B cell (primary cell): ENCODE results near the gene MTERF1. TPM values are rescaled to one million over a fixed set of nuclear protein-coding genes. Genes with fewer than 3 reads are reported as not detected.

Experiments
- ATAC-seq: fragments of 200-7000 bp; cut with Tn5 transposase; one replicate; pipeline ENCODE4 v1.10.0; 2021; ENCODE audit warnings: low read depth, mild to moderate bottlenecking, moderate number of reproducible peaks, moderate library complexity
- CTCF ChIA-PET: fragments of 350-600 bp; sonication (Branson Sonifier 250); formaldehyde crosslinking; loops from one replicate; lab custom pipeline; 2021; ENCODE audit warnings: antibody characterized with exemption, inconsistent platforms; lab: Charles Lee
- POLR2A ChIA-PET: fragments of 350-600 bp; sonication (Branson Sonifier 250); formaldehyde crosslinking; loops from one replicate; lab custom pipeline; 2021; ENCODE audit warnings: antibody characterized with exemption; lab: Charles Lee
- DNase-seq: peaks from one replicate; pipeline ENCODE4 v3.0.0; 2013
- H2AFZ ChIP-seq: 2 replicates; pipeline ENCODE4 v1.6.1; 2012; ENCODE audit warnings: mild to moderate bottlenecking, low read depth, low read length; ENCODE audit not compliant: insufficient read depth, poor library complexity, severe bottlenecking
- H3K27ac ChIP-seq, 2 donors: 1 replicate in 1 of 2; 2 replicates in 1 of 2; pipeline ENCODE4 v1.5.1; 2012 to 2013; ENCODE audit warnings: low read length in 2 of 2, mild to moderate bottlenecking in 2 of 2, moderate library complexity in 1 of 2
- H3K27me3 ChIP-seq, 4 experiments: fragments of 200-600 bp in 1 of 4; sonication (generic) in 1 of 4; replicated peaks in 1 of 4; 1 replicate in 2 of 4; 2 replicates in 2 of 4; pipeline versions ENCODE4 v1.6.1 to v1.7.0; 2013 to 2016; ENCODE audit warnings: low read length in 3 of 4, mild to moderate bottlenecking in 2 of 4, mixed read lengths in 1 of 4, moderate library complexity in 1 of 4; ENCODE audit not compliant: insufficient read depth in 4 of 4, control insufficient read depth in 3 of 4; ENCODE audit errors: control extremely low read depth in 1 of 4
- H3K36me3 ChIP-seq, 2 experiments: replicated peaks in 1 of 2; 1 replicate in 1 of 2; 2 replicates in 1 of 2; pipeline versions ENCODE4 v1.6.1 to v1.7.1; 2013; ENCODE audit warnings: low read length in 1 of 2; ENCODE audit not compliant: insufficient read depth in 2 of 2, control insufficient read depth in 1 of 2; ENCODE audit errors: control extremely low read depth in 1 of 2, extremely low read depth in 1 of 2
- H3K4me1 ChIP-seq, 2 donors: fragments of 200-600 bp in 1 of 2; sonication (generic) in 1 of 2; 1 replicate in 1 of 2; 2 replicates in 1 of 2; pipeline versions ENCODE4 v1.5.1 to v1.6.1; 2013 to 2017; ENCODE audit warnings: low read length in 2 of 2; ENCODE audit not compliant: control insufficient read depth in 2 of 2, insufficient read depth in 2 of 2
- H3K4me2 ChIP-seq: replicated peaks from 2 replicates; pipeline ENCODE3; 2012; ENCODE audit warnings: mild to moderate bottlenecking, low read depth, low read length; ENCODE audit not compliant: poor library complexity, severe bottlenecking
- H3K4me3 ChIP-seq, 5 experiments: fragments of 200-600 bp in 1 of 5; sonication (generic) in 1 of 5; 1 replicate in 3 of 5; 2 replicates in 2 of 5; pipeline versions ENCODE4 v1.5.1 to v1.7.0; 2011 to 2016; ENCODE audit warnings: low read length in 4 of 5, mild to moderate bottlenecking in 4 of 5, low read depth in 2 of 5, control low read depth in 1 of 5, moderate library complexity in 1 of 5; ENCODE audit not compliant: insufficient read depth in 1 of 5; ENCODE audit errors: control extremely low read depth in 1 of 5, extremely low read depth in 1 of 5
- H3K79me2 ChIP-seq: fragments of 200-600 bp; sonication (generic); one replicate; pipeline ENCODE4 v1.6.0; 2016; ENCODE audit warnings: low read length; ENCODE audit not compliant: control insufficient read depth, insufficient read depth
- H3K9ac ChIP-seq: fragments of 200-600 bp; sonication (generic); 2 replicates; pipeline ENCODE4 v1.6.1; 2017; ENCODE audit warnings: mild to moderate bottlenecking, low read length, moderate library complexity
- H3K9me3 ChIP-seq, 3 donors: one replicate each; pipeline versions ENCODE4 v1.6.1 to v1.7.1; 2013; ENCODE audit warnings: low read length in 2 of 3; ENCODE audit not compliant: control insufficient read depth in 2 of 3, insufficient read depth in 1 of 3; ENCODE audit errors: control extremely low read depth in 1 of 3
- H4K20me1 ChIP-seq: 2 replicates; pipeline ENCODE4 v1.6.0; 2012; ENCODE audit warnings: mild to moderate bottlenecking, low read length; ENCODE audit not compliant: insufficient read depth, control insufficient read depth, poor library complexity, severe bottlenecking
- H3K27ac Mint-ChIP-seq: one replicate; pipeline ENCODE4 v1.8.0; 2021; ENCODE audit warnings: mixed read lengths
- H3K27me3 Mint-ChIP-seq: one replicate; pipeline ENCODE4 v1.8.0; 2021; ENCODE audit warnings: mixed read lengths
- H3K4me1 Mint-ChIP-seq: one replicate; pipeline ENCODE4 v1.8.0; 2021; ENCODE audit warnings: mixed read lengths
- H3K4me3 Mint-ChIP-seq: one replicate; pipeline ENCODE4 v1.8.0; 2021; ENCODE audit warnings: mixed read lengths
- H3K9me3 Mint-ChIP-seq: one replicate; pipeline ENCODE4 v1.8.0; 2022; ENCODE audit warnings: mixed read lengths; ENCODE audit not compliant: insufficient read depth
- CTCF ChIP-seq: fragments of 200-600 bp; IDR thresholded peaks from one replicate; pipeline ENCODE4 v1.8.0; 2022; ENCODE audit warnings: antibody characterized with exemption, mild to moderate bottlenecking
- EZH2 ChIP-seq: IDR thresholded peaks from 2 replicates; pipeline ENCODE4 v1.6.1; 2012; ENCODE audit warnings: borderline replicate concordance, low read depth, mild to moderate bottlenecking, moderate library complexity, low read length; ENCODE audit not compliant: insufficient read depth, poor library complexity, severe bottlenecking
- WGBS: methylation state at CpG from one replicate; pipeline ENCODE4 v1.1.5; 2013; ENCODE audit warnings: missing lambda C conversion rate; ENCODE audit not compliant: insufficient coverage; 5-methylcytosine and 5-hydroxymethylcytosine counted together
- intact Hi-C: fragments of 100-400 bp; cut with micrococcal nuclease; formaldehyde crosslinking; loops from one replicate; pipeline ENCODE4 v1.10.0; 2022
- polyA plus RNA-seq: library from polyadenylated mRNA; depleted of rRNA; stranded (reverse); fragments of >200 nt; gene quantifications from 2 replicates; pipeline ENCODE4 v1.2.3, GENCODE V29; 2012
- total RNA-seq, 2 donors: library from RNA; stranded (reverse); fragments of 120-200 nt in 1 of 2; gene quantifications; 1 replicate in 1 of 2; 2 replicates in 1 of 2; pipeline versions ENCODE4 v1.2.3 to v1.2.4, GENCODE V29; 2013 to 2022

MTERF1 gene
- total and polyA plus RNA-seq, 2 donors (not counting 1 experiment from before 2014, with no cell fraction given), result 5.4 to 34.4 TPM

- H3K9me3 Mint-ChIP-seq, result no peaks in the 10 kb centered on the region
- H3K27me3 Mint-ChIP-seq, result no peaks in the 10 kb centered on the region
- Histone ChIP-seq H3K4me2 (no peak overlapping the region), H3K9ac (no peak overlapping the region), H3K4me1 (peaks cover 6 to 7% of the 10 kb centered on the region in 2 donors), H3K36me3 (peaks cover 0 to 31% of the 10 kb centered on the region in 2 experiments), H3K79me2 (peaks cover 51% of the 10 kb centered on the region), H3K4me3 (no peak overlapping the region), H3K9me3 (no peaks in the 10 kb centered on the region), H3K27ac (no peak overlapping the region), H4K20me1 (peaks cover 12% of the 10 kb centered on the region), H3K27me3 (no peaks in the 10 kb centered on the region), H2AFZ (no peak overlapping the region)
- POLR2A ChIA-PET, result no interaction called here
- intact Hi-C loops, result no loop called here
- CTCF ChIA-PET, result no interaction called here
- peaks cover 30% of the 10 kb centered on the region for H3K4me1 Mint-ChIP-seq
- 67% methylated on average over 1 of the region's 3 CpGs for WGBS
- no peak overlapping the region for H3K27ac Mint-ChIP-seq
- no peak for ATAC-seq
- H3K4me3 Mint-ChIP-seq, result no peak overlapping the region
- TF ChIP-seq CTCF, result no peak
- no peak for TF ChIP-seq EZH2
- DNase-seq, result no peak
Measured at GRCh38 chr7:91875851-91876250, 4.7 kb downstream of the MTERF1 start.

GRCh38 chr7:91872928-91873327 lies 7.6 kb downstream of the MTERF1 start:
- ATAC-seq (no peak), DNase-seq (no peak)
- no peak overlapping the region for H3K9ac ChIP-seq
- H3K27me3 ChIP-seq, result no peaks in the 10 kb centered on the region
- no peak for TF ChIP-seq CTCF
- no peak for TF ChIP-seq EZH2
- H3K4me1 Mint-ChIP-seq, result peaks cover 13% of the 10 kb centered on the region
- ChIA-PET CTCF (interaction anchor here (1.4 kb wide), 1 partner anchor 7 kb away, joined by 5 read pairs; no protein-coding TSS in a partner anchor), POLR2A (interaction anchor here (0.6 kb wide), 1 partner anchor 115 kb away, joined by 3 read pairs; no protein-coding TSS in a partner anchor)
- no peaks in the 10 kb centered on the region for H3K9me3 Mint-ChIP-seq
- intact Hi-C loops, result no loop called here
- H2AFZ ChIP-seq, result no peak overlapping the region
- no peaks in the 10 kb centered on the region for H3K9me3 ChIP-seq
- H4K20me1 ChIP-seq, result peaks cover 15% of the 10 kb centered on the region
- H3K4me3 Mint-ChIP-seq, result no peak overlapping the region
- no peak overlapping the region for H3K4me3 ChIP-seq
- H3K36me3 ChIP-seq, result peaks cover 0 to 31% of the 10 kb centered on the region in 2 experiments
- H3K27ac ChIP-seq, result no peak overlapping the region
- H3K4me1 ChIP-seq, result no peaks in the 10 kb centered on the region
- no peaks in the 10 kb centered on the region for H3K27me3 Mint-ChIP-seq
- H3K79me2 ChIP-seq, result peaks cover 26% of the 10 kb centered on the region
- no peak overlapping the region for H3K4me2 ChIP-seq
- H3K27ac Mint-ChIP-seq, result no peak overlapping the region
